PFSK-1 (cell line): ENCODE data around the gene KLF2. TPM values are rescaled to one million over a fixed set of nuclear protein-coding genes. Genes with fewer than 3 reads are reported as not detected.

Source experiments
- FOXP2 ChIP-seq: optimal IDR thresholded peaks from 2 replicates; pipeline ENCODE3; 2011; ENCODE audit warnings: borderline replicate concordance, control low read depth, inconsistent platforms; ENCODE audit not compliant: insufficient read depth; ENCODE audit errors: extremely low read length, extremely low read depth
- POLR2AphosphoS5 ChIP-seq: IDR thresholded peaks from 2 replicates; pipeline ENCODE4 v1.6.1; 2012; ENCODE audit warnings: low read depth, mild to moderate bottlenecking, control low read depth, low read length, moderate library complexity
- SIN3A ChIP-seq: IDR thresholded peaks from 2 replicates; pipeline ENCODE4 v1.6.1; 2012; ENCODE audit warnings: mild to moderate bottlenecking, low read length, moderate library complexity, borderline replicate concordance; ENCODE audit not compliant: insufficient read depth
- TAF1 ChIP-seq: IDR thresholded peaks from 2 replicates; pipeline ENCODE4 v1.6.1; 2012; ENCODE audit warnings: low read length, control low read depth, borderline replicate concordance; ENCODE audit not compliant: insufficient read depth
- polyA plus RNA-seq: library from polyadenylated mRNA; unstranded; fragments of >200 nt; gene quantifications from one replicate; pipeline ENCODE4 v1.2.1, GENCODE V29; 2012; ENCODE audit warnings: low read depth, missing spikeins; ENCODE audit not compliant: insufficient read length
- TF ChIP-seq, protein P1 (sequence below), 2 experiments: IDR thresholded peaks; 2 replicates each; pipeline versions ENCODE4 v1.6.1 to v1.8.0; 2011 to 2012; ENCODE audit warnings: low read depth in 2 of 2, low read length in 2 of 2, control low read depth in 1 of 2, inconsistent platforms in 1 of 2, mild to moderate bottlenecking in 1 of 2, moderate library complexity in 1 of 2; ENCODE audit not compliant: insufficient read depth in 1 of 2

KLF2 gene
- polyA plus RNA-seq = 41.4 TPM

DNA sequence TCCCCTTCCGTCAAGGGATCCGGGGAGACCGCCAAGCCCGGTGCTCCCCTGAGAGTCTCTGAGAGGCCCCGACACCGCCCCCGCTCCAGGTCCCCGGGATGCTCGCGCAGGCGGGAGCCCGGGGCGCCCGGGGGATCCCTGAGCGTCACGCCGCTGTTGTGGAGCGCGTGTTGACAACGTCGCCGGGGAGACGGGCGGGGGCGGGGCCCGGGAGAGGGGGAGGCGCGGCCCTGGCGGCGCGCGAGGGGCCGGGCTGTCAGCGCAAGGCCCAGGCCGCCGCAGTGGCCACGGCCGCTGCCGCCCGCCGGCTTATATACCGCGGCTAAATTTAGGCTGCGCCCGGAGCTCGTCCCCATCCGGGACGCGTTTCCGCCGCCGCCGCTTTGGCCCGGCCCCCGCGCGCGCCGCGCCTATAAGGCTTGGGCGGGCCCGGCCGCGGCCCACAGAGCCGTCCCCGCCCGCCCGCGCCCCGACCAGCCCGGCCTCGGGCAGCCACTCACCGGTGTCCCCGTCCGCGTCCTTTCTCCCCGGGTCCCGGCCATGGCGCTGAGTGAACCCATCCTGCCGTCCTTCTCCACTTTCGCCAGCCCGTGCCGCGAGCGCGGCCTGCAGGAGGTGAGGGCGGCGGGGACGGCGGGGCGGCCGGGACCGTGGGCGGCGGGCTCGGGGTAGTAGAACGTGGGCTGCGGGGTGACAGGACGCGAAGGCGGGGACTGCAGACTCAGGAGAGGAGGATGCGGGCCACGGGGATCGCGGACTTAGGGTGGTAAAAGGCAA is at the start of gene KLF2:
Gene KLF2 (plus strand): TSS at position 443 of the 777 bp plus-strand sequence. CDS start 98 bp downstream, at position 541.
- TF ChIP-seq FOXP2 = peak; percentile 56
- TF ChIP-seq, protein P1, sequence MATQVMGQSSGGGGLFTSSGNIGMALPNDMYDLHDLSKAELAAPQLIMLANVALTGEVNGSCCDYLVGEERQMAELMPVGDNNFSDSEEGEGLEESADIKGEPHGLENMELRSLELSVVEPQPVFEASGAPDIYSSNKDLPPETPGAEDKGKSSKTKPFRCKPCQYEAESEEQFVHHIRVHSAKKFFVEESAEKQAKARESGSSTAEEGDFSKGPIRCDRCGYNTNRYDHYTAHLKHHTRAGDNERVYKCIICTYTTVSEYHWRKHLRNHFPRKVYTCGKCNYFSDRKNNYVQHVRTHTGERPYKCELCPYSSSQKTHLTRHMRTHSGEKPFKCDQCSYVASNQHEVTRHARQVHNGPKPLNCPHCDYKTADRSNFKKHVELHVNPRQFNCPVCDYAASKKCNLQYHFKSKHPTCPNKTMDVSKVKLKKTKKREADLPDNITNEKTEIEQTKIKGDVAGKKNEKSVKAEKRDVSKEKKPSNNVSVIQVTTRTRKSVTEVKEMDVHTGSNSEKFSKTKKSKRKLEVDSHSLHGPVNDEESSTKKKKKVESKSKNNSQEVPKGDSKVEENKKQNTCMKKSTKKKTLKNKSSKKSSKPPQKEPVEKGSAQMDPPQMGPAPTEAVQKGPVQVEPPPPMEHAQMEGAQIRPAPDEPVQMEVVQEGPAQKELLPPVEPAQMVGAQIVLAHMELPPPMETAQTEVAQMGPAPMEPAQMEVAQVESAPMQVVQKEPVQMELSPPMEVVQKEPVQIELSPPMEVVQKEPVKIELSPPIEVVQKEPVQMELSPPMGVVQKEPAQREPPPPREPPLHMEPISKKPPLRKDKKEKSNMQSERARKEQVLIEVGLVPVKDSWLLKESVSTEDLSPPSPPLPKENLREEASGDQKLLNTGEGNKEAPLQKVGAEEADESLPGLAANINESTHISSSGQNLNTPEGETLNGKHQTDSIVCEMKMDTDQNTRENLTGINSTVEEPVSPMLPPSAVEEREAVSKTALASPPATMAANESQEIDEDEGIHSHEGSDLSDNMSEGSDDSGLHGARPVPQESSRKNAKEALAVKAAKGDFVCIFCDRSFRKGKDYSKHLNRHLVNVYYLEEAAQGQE (IDR thresholded peaks at IDR 0.05; ENCODE audit: insufficient read depth in 1 of 2, low read depth in 2 of 2, low read length in 2 of 2) = no peak
- peak; percentile 64 for TF ChIP-seq POLR2AphosphoS5
- TF ChIP-seq TAF1 = no peak
- 0 out of 2 replicates have a peak, but pooled peaks have one; percentile 60 for TF ChIP-seq SIN3A

DNA sequence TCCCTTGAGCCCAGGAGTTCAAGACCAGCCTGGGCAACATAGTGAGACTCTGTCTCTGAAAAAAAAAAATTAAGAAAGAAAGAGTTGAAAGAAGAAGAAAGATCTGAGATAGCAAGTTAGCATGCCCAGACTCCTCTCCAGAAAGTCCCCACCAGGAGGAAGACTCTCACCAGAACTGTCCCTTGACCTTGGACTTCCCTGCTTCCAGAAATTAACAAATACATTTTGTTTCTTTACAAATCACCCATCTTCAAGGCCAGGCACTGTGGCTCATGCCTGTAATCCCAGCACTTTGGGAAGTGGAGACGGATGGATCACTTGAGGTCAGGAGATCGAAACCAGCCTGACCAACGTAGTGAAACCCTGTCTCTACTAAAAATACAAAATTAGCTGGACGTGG is 44.3 kb upstream of the KLF2 start:
- no peak for TF ChIP-seq SIN3A

DNA sequence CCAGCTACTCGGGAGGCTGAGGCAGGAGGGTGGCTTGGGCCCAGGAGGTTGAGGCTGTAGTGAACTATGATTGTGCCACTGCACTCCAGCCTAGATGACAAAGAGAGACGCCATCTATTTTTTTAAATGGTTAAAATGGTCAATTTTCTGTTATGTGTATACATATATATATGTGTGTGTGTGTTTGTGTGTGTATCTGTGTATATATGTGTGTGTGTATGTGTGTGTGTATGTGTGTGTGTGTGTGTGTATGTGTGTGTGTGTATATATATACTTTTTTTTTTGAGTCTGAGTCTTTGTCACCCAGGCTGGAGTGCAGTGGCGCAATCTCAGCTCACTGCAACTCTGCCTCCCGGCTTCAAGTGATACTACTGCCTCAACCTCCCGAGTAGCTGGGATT is 42.9 kb upstream of the KLF2 start:
- TF ChIP-seq TAF1 (no peak), FOXP2 (no peak), POLR2AphosphoS5 (no peak), SIN3A (no peak)
- TF ChIP-seq, protein P1 (IDR thresholded peaks at IDR 0.05; ENCODE audit: insufficient read depth in 1 of 2, low read depth in 2 of 2, low read length in 2 of 2) = no peak

DNA sequence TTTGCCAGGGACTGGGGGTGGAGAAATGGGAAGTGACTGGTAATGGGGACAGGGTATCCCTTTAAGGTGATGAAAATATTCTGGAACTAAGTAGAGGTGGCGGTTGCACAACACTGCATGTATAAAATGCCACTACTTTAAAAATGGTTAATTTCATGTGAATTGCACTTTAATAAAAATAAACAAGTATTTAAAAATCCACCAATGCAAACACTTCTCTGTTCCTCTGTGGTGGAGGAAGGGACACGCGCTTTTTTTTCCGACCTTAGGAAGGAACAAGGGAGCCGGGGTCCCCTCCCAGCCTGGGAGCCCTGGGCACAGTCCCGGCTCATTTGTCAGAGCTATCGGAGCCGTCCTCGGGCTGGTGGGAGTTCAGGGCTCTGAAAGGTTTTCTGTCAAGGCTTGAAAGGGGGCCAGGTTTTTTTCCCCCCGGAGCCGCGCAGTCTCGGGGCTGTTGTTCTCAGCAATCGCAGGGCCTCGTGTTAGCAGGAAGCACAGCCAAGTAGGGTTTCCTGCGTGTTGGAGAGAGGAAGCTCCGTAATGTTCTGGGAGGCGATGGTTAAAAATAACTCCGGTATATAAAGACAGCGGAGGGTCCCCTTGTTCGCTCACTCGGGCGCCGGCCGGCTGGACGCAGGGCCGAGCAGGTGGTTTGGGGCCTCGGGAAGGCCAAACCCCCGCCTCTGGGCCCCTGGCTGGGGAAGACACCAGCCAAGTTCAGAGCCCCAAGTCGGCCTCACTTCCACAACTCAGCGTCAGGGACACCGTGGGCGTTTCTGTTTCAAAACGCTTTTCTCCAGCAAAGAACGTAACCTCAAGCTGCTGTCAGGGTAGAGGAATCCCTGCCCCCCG is 41.2 kb upstream of the KLF2 start:
- TF ChIP-seq POLR2AphosphoS5 = no peak
- no peak for TF ChIP-seq SIN3A
- no peak for TF ChIP-seq TAF1
- TF ChIP-seq, protein P1 (IDR thresholded peaks at IDR 0.05; ENCODE audit: insufficient read depth in 1 of 2, low read depth in 2 of 2, low read length in 2 of 2) = no peak
- no peak for TF ChIP-seq FOXP2

DNA sequence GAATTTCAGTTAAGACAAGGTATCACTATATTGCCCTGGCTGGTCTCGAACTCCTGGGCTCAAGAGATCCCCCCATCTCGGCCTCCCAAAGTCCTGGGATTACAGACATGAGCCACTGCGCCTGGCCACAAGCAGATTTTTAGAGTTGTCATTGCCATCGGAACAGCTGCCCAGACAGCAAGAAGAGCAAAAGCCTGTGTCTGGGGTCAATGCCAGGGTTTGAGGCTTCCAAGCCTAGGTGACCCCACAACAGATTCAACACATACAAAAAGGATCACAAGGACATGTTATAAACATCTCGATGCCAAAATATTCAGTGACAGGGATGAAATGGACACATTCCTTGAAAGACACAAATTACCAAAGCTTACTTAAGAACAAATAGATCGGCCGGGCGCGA is 40.1 kb upstream of the KLF2 start:
- TF ChIP-seq TAF1 (no peak), POLR2AphosphoS5 (no peak), SIN3A (no peak), FOXP2 (no peak)
- TF ChIP-seq, protein P1 (IDR thresholded peaks at IDR 0.05; ENCODE audit: insufficient read depth in 1 of 2, low read depth in 2 of 2, low read length in 2 of 2) = no peak
